Loucy (cell line): ENCODE results near the gene TRERF1.

ENCODE experiments used
- EZH2phosphoT487 ChIP-seq: fragments of 200-600 bp; IDR thresholded peaks from 2 replicates; pipeline ENCODE4 v1.6.1; 2018; ENCODE audit warnings: antibody characterized with exemption, mild to moderate bottlenecking, moderate library complexity, borderline replicate concordance
- TF ChIP-seq, protein P1 (sequence below): fragments of 200-600 bp; sonication (generic); conservative IDR thresholded peaks from 2 replicates; pipeline ENCODE4 v1.5.1; 2014; ENCODE audit warnings: mild to moderate bottlenecking, antibody characterized with exemption, low read length

DNA sequence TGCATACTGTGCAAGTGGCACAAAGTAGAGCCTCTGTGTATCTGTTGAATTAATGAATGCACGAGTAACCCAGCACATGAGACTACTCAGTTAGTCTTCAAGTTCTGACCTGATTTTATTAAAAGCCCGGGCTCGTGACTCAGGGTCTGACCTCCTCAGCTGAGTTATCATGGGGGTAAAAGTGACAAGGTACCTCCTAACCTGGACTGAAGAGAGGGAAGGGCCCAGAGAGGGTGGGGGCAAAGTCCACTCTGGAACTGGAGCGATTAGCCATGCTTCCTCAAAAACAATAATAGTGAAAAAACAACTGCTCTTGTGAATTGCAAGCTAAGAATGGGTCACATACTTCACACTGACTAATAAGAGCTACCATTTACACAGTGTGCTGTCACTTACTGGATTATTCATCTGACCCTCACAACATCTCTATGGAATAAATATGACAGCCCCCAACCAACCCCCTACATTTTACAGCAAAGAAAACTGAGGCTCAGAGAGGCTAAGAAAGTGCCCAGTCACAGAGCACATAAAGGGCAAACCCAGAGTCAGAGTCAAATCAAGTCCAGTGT is 26.7 kb downstream of the TRERF1 start:
- TF ChIP-seq, protein P1, sequence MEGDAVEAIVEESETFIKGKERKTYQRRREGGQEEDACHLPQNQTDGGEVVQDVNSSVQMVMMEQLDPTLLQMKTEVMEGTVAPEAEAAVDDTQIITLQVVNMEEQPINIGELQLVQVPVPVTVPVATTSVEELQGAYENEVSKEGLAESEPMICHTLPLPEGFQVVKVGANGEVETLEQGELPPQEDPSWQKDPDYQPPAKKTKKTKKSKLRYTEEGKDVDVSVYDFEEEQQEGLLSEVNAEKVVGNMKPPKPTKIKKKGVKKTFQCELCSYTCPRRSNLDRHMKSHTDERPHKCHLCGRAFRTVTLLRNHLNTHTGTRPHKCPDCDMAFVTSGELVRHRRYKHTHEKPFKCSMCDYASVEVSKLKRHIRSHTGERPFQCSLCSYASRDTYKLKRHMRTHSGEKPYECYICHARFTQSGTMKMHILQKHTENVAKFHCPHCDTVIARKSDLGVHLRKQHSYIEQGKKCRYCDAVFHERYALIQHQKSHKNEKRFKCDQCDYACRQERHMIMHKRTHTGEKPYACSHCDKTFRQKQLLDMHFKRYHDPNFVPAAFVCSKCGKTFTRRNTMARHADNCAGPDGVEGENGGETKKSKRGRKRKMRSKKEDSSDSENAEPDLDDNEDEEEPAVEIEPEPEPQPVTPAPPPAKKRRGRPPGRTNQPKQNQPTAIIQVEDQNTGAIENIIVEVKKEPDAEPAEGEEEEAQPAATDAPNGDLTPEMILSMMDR = no peak
- TF ChIP-seq EZH2phosphoT487 = no peak
